NOMO-1 treated with DMSO at 0.1 percent for 48 hours (cell line): ENCODE data around the gene POGLUT2.

ENCODE experiments used
- DNase-seq: peaks from one replicate; lab custom pipeline; 2025; ENCODE audit not compliant: unreplicated experiment; lab: John Stamatoyannopoulos, UW

POGLUT2 gene

GRCh38 chr13:102807699-102808098 lies 8.9 kb upstream of the POGLUT2 start:
- no peak for DNase-seq

- DNase-seq = no peak
These were observed 6.9 kb upstream of the POGLUT2 start for GRCh38 chr13:102805680-102806079.

GRCh38 chr13:102800145-102801041 lies 1.6 kb upstream of the POGLUT2 start:
- peak; percentile 66 for DNase-seq

- DNase-seq = no peak
These were observed 809 bp upstream of the POGLUT2 start for GRCh38 chr13:102799426-102800144.

- no peak for DNase-seq
These were observed 5.0 kb downstream of the POGLUT2 start for GRCh38 chr13:102793611-102794355.

- no peak for DNase-seq
These were observed 6.4 kb downstream of the POGLUT2 start for GRCh38 chr13:102792396-102792795.

- DNase-seq = no peak
These were observed 10.1 kb downstream of the POGLUT2 start for GRCh38 chr13:102788683-102789082.

- DNase-seq = no peak
These were observed 14.3 kb downstream of the POGLUT2 start for GRCh38 chr13:102784483-102784882.

GRCh38 chr13:102781591-102781990 lies 17.2 kb downstream of the POGLUT2 start:
- DNase-seq = no peak

- DNase-seq = peak; percentile 1
These were observed 18.1 kb downstream of the POGLUT2 start for GRCh38 chr13:102780656-102781055.

GRCh38 chr13:102779436-102780159 lies 19.2 kb downstream of the POGLUT2 start:
- peak; percentile 15 for DNase-seq

- DNase-seq = no peak
These were observed 21.0 kb downstream of the POGLUT2 start for GRCh38 chr13:102777736-102778135.

GRCh38 chr13:102776271-102776670 lies 22.5 kb downstream of the POGLUT2 start:
- no peak for DNase-seq

GRCh38 chr13:102774591-102775520 lies 23.9 kb downstream of the POGLUT2 start:
- no peak for DNase-seq

- no peak for DNase-seq
These were observed 24.6 kb downstream of the POGLUT2 start for GRCh38 chr13:102774214-102774568.

GRCh38 chr13:102773441-102774213 lies 25.1 kb downstream of the POGLUT2 start, which contains the start of gene TEX30:
TEX30 (minus strand) TSS chr13:102773786; CDS start chr13:102770026, 3,760 bp downstream.
- DNase-seq = peak; percentile 67

- no peak for DNase-seq
These were observed 26.7 kb downstream of the POGLUT2 start for GRCh38 chr13:102772042-102772425.

GRCh38 chr13:102771298-102772041 lies 27.3 kb downstream of the POGLUT2 start:
- DNase-seq = peak; percentile 50
